Measurements from ENCODE around the gene DYNC2LI1. TPM values are rescaled to one million over a fixed set of nuclear protein-coding genes. Genes with fewer than 3 reads are reported as not detected.

DYNC2LI1 gene
- total RNA-seq, 1 donor from 2014 or later = 6.7 TPM

- DNase-seq (ENCODE audit: missing footprints) (no peak), ATAC-seq (no peak)
- intact Hi-C loops (cut with DNase I) = no loop called here
These were observed 64.9 kb downstream of the DYNC2LI1 start, which contains the start of the genes ABCG5 and ABCG8 for GRCh38 chr2:43838560-43839267. ABCG5 (minus strand) TSS chr2:43838839; CDS start chr2:43838679, 160 bp downstream. ABCG8 (plus strand) TSS chr2:43838971; CDS start chr2:43839054, 83 bp downstream.

GRCh38 chr2:43839776-43840564 lies 66.1 kb downstream of the DYNC2LI1 start:
- intact Hi-C loops (cut with DNase I) = no loop called here
- ATAC-seq = no peak
- no peak for DNase-seq (ENCODE audit: missing footprints)

GRCh38 chr2:43840965-43841364 lies 67.1 kb downstream of the DYNC2LI1 start:
- intact Hi-C loops (cut with DNase I) = no loop called here

GRCh38 chr2:43841949-43842865 lies 68.4 kb downstream of the DYNC2LI1 start:
- intact Hi-C loops (cut with DNase I) = no loop called here

More at GRCh38 chr2:43840965-43841364, 67.1 kb downstream of the DYNC2LI1 start:
- DNase-seq (ENCODE audit: missing footprints) (no peak), ATAC-seq (no peak)

GRCh38 chr2:43842866-43843226 lies 69.0 kb downstream of the DYNC2LI1 start:
- intact Hi-C loops (cut with DNase I) = no loop called here
- ATAC-seq = no peak
- no peak for DNase-seq (ENCODE audit: missing footprints)

More at GRCh38 chr2:43841949-43842865, 68.4 kb downstream of the DYNC2LI1 start:
- DNase-seq (ENCODE audit: missing footprints) = no peak
- no peak for ATAC-seq

GRCh38 chr2:43845181-43845580 lies 71.3 kb downstream of the DYNC2LI1 start:
- DNase-seq (ENCODE audit: missing footprints) (no peak), ATAC-seq (no peak)
- intact Hi-C loops (cut with DNase I) = no loop called here

GRCh38 chr2:43846140-43846793 lies 72.4 kb downstream of the DYNC2LI1 start:
- intact Hi-C loops (cut with DNase I) = no loop called here
- DNase-seq (ENCODE audit: missing footprints) (no peak), ATAC-seq (no peak)

- DNase-seq (ENCODE audit: missing footprints) = no peak
- intact Hi-C loops (cut with DNase I) = no loop called here
- ATAC-seq = no peak
These were observed 74.4 kb downstream of the DYNC2LI1 start for GRCh38 chr2:43848214-43848613.

- ATAC-seq (no peak), DNase-seq (ENCODE audit: missing footprints) (no peak)
- intact Hi-C loops (cut with DNase I) = no loop called here
These were observed 77.5 kb downstream of the DYNC2LI1 start for GRCh38 chr2:43851011-43851980.

- DNase-seq (ENCODE audit: missing footprints) (no peak), ATAC-seq (no peak)
- intact Hi-C loops (cut with DNase I) = no loop called here
These were observed 78.4 kb downstream of the DYNC2LI1 start for GRCh38 chr2:43852196-43852730.

GRCh38 chr2:43853141-43854081 lies 79.6 kb downstream of the DYNC2LI1 start:
- intact Hi-C loops (cut with DNase I) = no loop called here
- ATAC-seq (no peak), DNase-seq (ENCODE audit: missing footprints) (no peak)

- intact Hi-C loops (cut with DNase I) = no loop called here
- ATAC-seq (no peak), DNase-seq (ENCODE audit: missing footprints) (no peak)
These were observed 80.8 kb downstream of the DYNC2LI1 start for GRCh38 chr2:43854671-43855070.

- ATAC-seq (no peak), DNase-seq (ENCODE audit: missing footprints) (no peak)
- intact Hi-C loops (cut with DNase I) = no loop called here
These were observed 81.5 kb downstream of the DYNC2LI1 start for GRCh38 chr2:43855292-43855691.

All from Right ventricle myocardium inferior (tissue), 1 donor.